CD4-positive, alpha-beta T cell treated with Interleukin-21 for 1 hour (primary cell): ENCODE data around the gene PRDM1.

ENCODE experiments used
- DNase-seq: peaks from one replicate; pipeline ENCODE4 v3.0.0-alpha.2; 2020

PRDM1 gene

GRCh38 chr6:106118835-106119431, 32.8 kb downstream of the PRDM1 start:
- DNase-seq, result no peak

- no peak for DNase-seq
These were observed 33.4 kb downstream of the PRDM1 start for GRCh38 chr6:106119546-106119945.

- DNase-seq, result no peak
These were observed 33.9 kb downstream of the PRDM1 start for GRCh38 chr6:106120006-106120405.

GRCh38 chr6:106120406-106120805, 34.3 kb downstream of the PRDM1 start:
- DNase-seq, result no peak

GRCh38 chr6:106122306-106122918, 36.3 kb downstream of the PRDM1 start:
- DNase-seq, result no peak

- DNase-seq, result no peak
These were observed 37.0 kb downstream of the PRDM1 start for GRCh38 chr6:106122938-106123656.

- no peak for DNase-seq
These were observed 37.9 kb downstream of the PRDM1 start for GRCh38 chr6:106124015-106124414.

GRCh38 chr6:106124437-106125430, 38.6 kb downstream of the PRDM1 start:
- no peak for DNase-seq

- DNase-seq, result no peak
These were observed 39.8 kb downstream of the PRDM1 start for GRCh38 chr6:106125925-106126435.

GRCh38 chr6:106126482-106126881, 40.3 kb downstream of the PRDM1 start:
- no peak for DNase-seq

GRCh38 chr6:106128981-106129781, 43.0 kb downstream of the PRDM1 start:
- no peak for DNase-seq

- no peak for DNase-seq
These were observed 46.1 kb downstream of the PRDM1 start for GRCh38 chr6:106132153-106132698.

- DNase-seq, result no peak
These were observed 46.9 kb downstream of the PRDM1 start for GRCh38 chr6:106133040-106133439.

- DNase-seq, result no peak
These were observed 48.1 kb downstream of the PRDM1 start for GRCh38 chr6:106134087-106134770.

GRCh38 chr6:106134906-106135634, 48.9 kb downstream of the PRDM1 start:
- no peak for DNase-seq

- no peak for DNase-seq
These were observed 49.9 kb downstream of the PRDM1 start for GRCh38 chr6:106135911-106136571.

GRCh38 chr6:106136845-106137244, 50.7 kb downstream of the PRDM1 start:
- no peak for DNase-seq

GRCh38 chr6:106138151-106138550, 52.0 kb downstream of the PRDM1 start:
- DNase-seq, result no peak

- peak; percentile 57 for DNase-seq
These were observed 55.5 kb downstream of the PRDM1 start for GRCh38 chr6:106141441-106142237.
